Breast epithelium (tissue), 4 donors: ENCODE data around the gene FAM180A. TPM values are rescaled to one million over a fixed set of nuclear protein-coding genes. Genes with fewer than 3 reads are reported as not detected.

Experiments
- DNase-seq, 2 donors: peaks; one replicate each; pipeline ENCODE4 v3.0.0-alpha.2; 2019; ENCODE audit warnings: low spot score in 2 of 2
- H3K27ac ChIP-seq, 2 donors: fragments of 200-600 bp; sonication (generic) in 1 of 2; one replicate each; pipeline ENCODE4 v1.5.1; 2016 to 2019; ENCODE audit warnings: mild to moderate bottlenecking in 1 of 2
- H3K27me3 ChIP-seq, 2 donors: fragments of 200-600 bp; sonication (generic) in 1 of 2; one replicate each; pipeline versions ENCODE4 v1.5.1 to v1.6.0; 2017 to 2019; ENCODE audit warnings: control low read depth in 1 of 2, mild to moderate bottlenecking in 1 of 2
- H3K36me3 ChIP-seq: fragments of 200-600 bp; one replicate; pipeline ENCODE4 v1.5.1; 2019
- H3K4me1 ChIP-seq, 2 donors: fragments of 200-600 bp; sonication (generic); one replicate each; pipeline ENCODE4 v1.5.1; 2016 to 2019; ENCODE audit warnings: control low read depth in 1 of 2
- H3K4me3 ChIP-seq, 3 donors: fragments of 200-600 bp; sonication (generic); 1 replicate in 2 of 3; 2 replicates in 1 of 3; pipeline ENCODE4 v1.5.1; 2016 to 2019; ENCODE audit warnings: mild to moderate bottlenecking in 3 of 3, moderate library complexity in 2 of 3
- H3K9me3 ChIP-seq, 2 donors: fragments of 200-600 bp; sonication (generic) in 1 of 2; one replicate each; pipeline ENCODE4 v1.5.1; 2016 to 2019; ENCODE audit warnings: control low read depth in 1 of 2
- POLR2A ChIP-seq: fragments of 450-650 bp; IDR thresholded peaks from one replicate; pipeline ENCODE4 v1.6.1; 2016; ENCODE audit warnings: antibody characterized with exemption, mild to moderate bottlenecking, moderate library complexity
- POLR2AphosphoS5 ChIP-seq, 3 donors: sonication (generic); formaldehyde crosslinking; IDR thresholded peaks; one replicate each; pipeline ENCODE4 v1.6.1; 2017; ENCODE audit warnings: antibody characterized with exemption in 3 of 3
- intact Hi-C: fragments of 100-400 bp; cut with DNase I; formaldehyde crosslinking; loops from one replicate; pipeline ENCODE4 v1.15.1; 2023; ENCODE audit warnings: low total_unique reads
- total RNA-seq, 3 donors: library from RNA; depleted of rRNA; stranded (reverse); fragments of >200 nt; gene quantifications; one replicate each; pipeline ENCODE4 v1.1.0, GENCODE V29; 2016
- TF ChIP-seq, protein P1 (sequence below), 3 donors: fragments of 450-650 bp; IDR thresholded peaks; one replicate each; pipeline ENCODE4 v1.5.1; 2016 to 2017; ENCODE audit warnings: antibody characterized with exemption in 3 of 3, mild to moderate bottlenecking in 3 of 3, moderate library complexity in 3 of 3

FAM180A gene
- total RNA-seq, 3 donors from 2014 or later = 5.2 to 11.9 (median 9.1) TPM

DNA sequence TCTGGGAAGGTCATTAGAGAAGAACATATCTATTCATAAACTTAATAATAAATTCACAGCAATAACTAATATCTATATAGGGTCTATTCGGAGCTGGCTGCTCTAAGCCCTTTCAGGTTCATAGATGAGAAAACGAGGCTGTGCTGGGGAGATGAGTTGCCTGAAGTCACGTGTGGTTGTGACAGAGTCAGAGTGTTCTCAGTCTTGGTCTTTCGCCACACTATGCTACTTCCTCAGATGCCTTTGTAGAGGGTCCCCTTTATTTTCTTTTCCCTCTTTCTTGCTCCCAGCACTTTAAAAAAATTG lies 43.7 kb upstream of the FAM180A start:
- no peak for DNase-seq
- Histone ChIP-seq H3K36me3 (no peaks in the 10 kb centered on the region), H3K4me1 (no peaks in the 10 kb centered on the region), H3K27ac (no peak overlapping the region), H3K4me3 (no peak overlapping the region), H3K27me3 (no peaks in the 10 kb centered on the region), H3K9me3 (no peaks in the 10 kb centered on the region)
- intact Hi-C loops = loop anchor here (10.0 kb wide), 1 partner anchor 128 kb away; the partner anchor contains the start of gene STMP1
- TF ChIP-seq, protein P1, sequence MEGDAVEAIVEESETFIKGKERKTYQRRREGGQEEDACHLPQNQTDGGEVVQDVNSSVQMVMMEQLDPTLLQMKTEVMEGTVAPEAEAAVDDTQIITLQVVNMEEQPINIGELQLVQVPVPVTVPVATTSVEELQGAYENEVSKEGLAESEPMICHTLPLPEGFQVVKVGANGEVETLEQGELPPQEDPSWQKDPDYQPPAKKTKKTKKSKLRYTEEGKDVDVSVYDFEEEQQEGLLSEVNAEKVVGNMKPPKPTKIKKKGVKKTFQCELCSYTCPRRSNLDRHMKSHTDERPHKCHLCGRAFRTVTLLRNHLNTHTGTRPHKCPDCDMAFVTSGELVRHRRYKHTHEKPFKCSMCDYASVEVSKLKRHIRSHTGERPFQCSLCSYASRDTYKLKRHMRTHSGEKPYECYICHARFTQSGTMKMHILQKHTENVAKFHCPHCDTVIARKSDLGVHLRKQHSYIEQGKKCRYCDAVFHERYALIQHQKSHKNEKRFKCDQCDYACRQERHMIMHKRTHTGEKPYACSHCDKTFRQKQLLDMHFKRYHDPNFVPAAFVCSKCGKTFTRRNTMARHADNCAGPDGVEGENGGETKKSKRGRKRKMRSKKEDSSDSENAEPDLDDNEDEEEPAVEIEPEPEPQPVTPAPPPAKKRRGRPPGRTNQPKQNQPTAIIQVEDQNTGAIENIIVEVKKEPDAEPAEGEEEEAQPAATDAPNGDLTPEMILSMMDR (IDR thresholded peaks at IDR 0.05) = no peak
- TF ChIP-seq POLR2AphosphoS5 (IDR thresholded peaks at IDR 0.05) (no peak), POLR2A (no peak)

DNA sequence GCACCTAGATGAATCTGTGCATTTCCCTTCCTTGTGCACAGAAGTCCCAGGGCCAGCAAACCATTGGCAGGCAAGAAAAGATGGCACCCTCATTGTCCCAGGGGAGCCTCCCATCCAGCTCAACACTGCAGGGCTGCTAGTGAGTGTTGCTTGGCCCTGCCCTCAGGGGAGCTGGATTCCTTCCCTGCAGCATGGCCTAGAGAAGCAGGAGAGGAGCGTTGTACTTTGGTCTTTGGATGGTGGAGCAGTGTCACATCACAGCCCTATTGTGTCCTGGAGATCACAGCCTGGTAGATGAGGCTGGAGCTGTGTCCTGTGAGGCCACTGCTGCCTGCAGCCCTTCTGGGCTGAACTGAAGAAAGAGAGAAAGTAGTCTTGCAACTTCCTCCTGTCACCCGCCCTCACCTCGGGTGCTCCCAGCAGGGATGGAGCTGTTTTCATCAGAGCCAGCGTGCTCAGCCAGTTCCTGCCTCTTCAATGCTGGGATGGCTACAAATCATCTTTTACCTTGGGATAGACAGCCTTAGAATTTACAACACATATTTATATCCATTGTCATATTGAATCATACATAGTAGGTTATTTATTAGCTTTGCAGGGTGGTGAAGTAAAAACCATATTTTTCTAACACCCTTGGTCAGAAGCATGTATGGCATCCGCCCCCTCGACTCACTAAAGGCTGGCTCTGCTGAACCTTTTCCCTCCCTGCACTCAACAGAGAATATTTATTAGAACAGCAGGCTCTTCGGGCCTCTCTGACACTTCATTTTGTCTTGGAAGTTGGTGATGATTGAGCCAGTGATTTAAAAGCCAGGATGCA lies 43.1 kb upstream of the FAM180A start:
- TF ChIP-seq POLR2A (no peak), POLR2AphosphoS5 (IDR thresholded peaks at IDR 0.05) (no peak)
- TF ChIP-seq, protein P1 (IDR thresholded peaks at IDR 0.05) = no peak
- Histone ChIP-seq H3K27ac (no peak overlapping the region), H3K4me1 (no peaks in the 10 kb centered on the region), H3K9me3 (no peaks in the 10 kb centered on the region), H3K27me3 (no peaks in the 10 kb centered on the region), H3K36me3 (no peaks in the 10 kb centered on the region), H3K4me3 (no peak overlapping the region)
- no peak for DNase-seq
- intact Hi-C loops = loop anchor here (10.0 kb wide), 1 partner anchor 127 kb away; the partner anchor contains the start of gene STMP1

DNA sequence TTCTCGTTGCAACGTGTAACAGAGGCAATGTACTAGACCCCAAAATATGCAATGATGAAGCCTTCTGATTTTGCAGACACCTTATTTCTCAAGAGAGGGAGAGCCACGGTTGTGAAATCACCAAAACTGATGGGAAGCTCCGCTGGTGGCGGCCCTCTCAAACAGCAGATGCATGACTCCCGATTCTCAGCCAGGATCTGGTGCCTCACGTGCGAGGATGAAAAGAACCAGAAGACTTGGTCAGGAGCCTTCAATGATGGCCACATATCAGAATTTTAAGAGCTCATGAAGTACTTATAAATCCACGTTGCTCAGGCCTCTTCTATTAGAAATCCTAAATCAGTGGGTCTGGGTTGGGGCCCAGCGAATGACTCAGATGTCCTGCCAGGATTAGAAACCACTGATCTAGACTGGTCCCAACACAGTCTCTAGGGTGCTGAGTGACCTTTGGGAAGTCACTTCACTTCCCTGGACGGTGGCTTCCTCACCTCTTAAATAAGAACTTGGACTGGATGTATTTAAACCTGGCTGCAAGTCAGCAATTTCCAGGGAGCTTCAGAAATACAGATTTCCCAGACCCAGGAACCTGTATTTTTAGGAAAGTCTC lies 41.9 kb upstream of the FAM180A start:
- H3K4me3 ChIP-seq = no peak overlapping the region
- H3K36me3 ChIP-seq = no peaks in the 10 kb centered on the region
- H3K27ac ChIP-seq = no peak overlapping the region
- TF ChIP-seq, protein P1 (IDR thresholded peaks at IDR 0.05) = no peak
- TF ChIP-seq POLR2A (no peak), POLR2AphosphoS5 (IDR thresholded peaks at IDR 0.05) (no peak)
- no peaks in the 10 kb centered on the region for H3K27me3 ChIP-seq
- no peaks in the 10 kb centered on the region for H3K4me1 ChIP-seq
- DNase-seq = no peak
- intact Hi-C loops = loop anchor here (10.0 kb wide), 1 partner anchor 126 kb away; the partner anchor contains the start of gene STMP1
- H3K9me3 ChIP-seq = no peaks in the 10 kb centered on the region

DNA sequence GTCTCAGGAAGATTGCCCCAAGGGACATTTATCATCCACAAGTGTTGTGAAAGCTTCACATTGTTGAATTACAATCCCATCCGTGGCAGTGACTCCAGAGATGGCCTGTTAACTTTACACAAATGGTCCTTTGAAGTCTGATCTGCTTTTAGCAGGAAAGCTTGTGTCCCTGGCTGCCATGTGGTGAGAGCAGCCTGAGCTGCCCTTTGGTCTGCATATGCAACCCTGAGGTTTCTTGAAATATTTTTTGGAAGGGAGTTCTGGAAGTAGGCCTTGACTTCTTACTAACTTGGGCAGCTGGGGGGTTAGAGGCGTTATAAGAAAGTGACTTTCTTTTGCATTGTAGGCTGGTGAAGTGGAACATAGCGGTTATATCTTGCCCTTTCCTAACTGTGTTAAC lies 41.3 kb upstream of the FAM180A start:
- Histone ChIP-seq H3K27me3 (no peaks in the 10 kb centered on the region), H3K4me1 (no peaks in the 10 kb centered on the region), H3K9me3 (no peaks in the 10 kb centered on the region), H3K4me3 (no peak overlapping the region), H3K36me3 (no peaks in the 10 kb centered on the region), H3K27ac (no peak overlapping the region)
- TF ChIP-seq, protein P1 (IDR thresholded peaks at IDR 0.05) = no peak
- no peak for TF ChIP-seq POLR2A
- intact Hi-C loops = loop anchor here (10.0 kb wide), 1 partner anchor 125 kb away; the partner anchor contains the start of gene STMP1
- no peak for DNase-seq

DNA sequence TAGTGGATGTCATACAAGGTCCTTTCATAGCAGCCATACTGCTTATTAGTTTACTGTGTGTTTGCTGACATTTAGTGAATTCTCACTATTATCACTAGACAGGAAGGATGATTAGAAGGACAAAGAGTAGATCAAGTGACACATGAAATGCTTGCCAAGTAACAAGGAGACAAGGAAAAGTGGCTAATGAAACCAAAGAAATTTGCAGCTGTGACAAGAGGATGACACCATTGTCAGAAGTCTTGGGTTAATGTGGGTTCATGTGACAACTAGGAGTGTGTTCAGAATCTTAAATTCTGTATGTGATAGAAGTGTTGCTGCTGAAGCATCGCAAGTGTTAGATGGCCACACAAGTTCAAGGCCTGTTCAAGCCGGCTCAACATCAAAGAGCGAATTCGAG lies 40.8 kb upstream of the FAM180A start:
- H3K27ac ChIP-seq = no peak overlapping the region
- H3K4me3 ChIP-seq = no peak overlapping the region
- no peaks in the 10 kb centered on the region for H3K27me3 ChIP-seq
- TF ChIP-seq, protein P1 (IDR thresholded peaks at IDR 0.05) = no peak
- TF ChIP-seq POLR2AphosphoS5 (IDR thresholded peaks at IDR 0.05) = no peak
- no peak for TF ChIP-seq POLR2A
- no peaks in the 10 kb centered on the region for H3K4me1 ChIP-seq
- intact Hi-C loops = no loop called here
- DNase-seq = no peak
- no peaks in the 10 kb centered on the region for H3K9me3 ChIP-seq
- H3K36me3 ChIP-seq = no peaks in the 10 kb centered on the region
